Kidney (tissue), 14 donors: ENCODE data around the gene DEPP1. TPM values are rescaled to one million over a fixed set of nuclear protein-coding genes. Genes with fewer than 3 reads are reported as not detected.

Source experiments
- DNase-seq, 5 donors: peaks; one replicate each; pipeline ENCODE4 v3.0.0-alpha.2; 2013 to 2020
- FAIRE-seq: peaks from 2 replicates; lab custom pipeline; 2012; peaks lifted over from hg19 to GRCh38; lab: Jason Lieb, UNC
- H3K27ac ChIP-seq, 2 donors: one replicate each; pipeline ENCODE4 v1.7.0; 2013; ENCODE audit warnings: low read depth in 2 of 2, low read length in 2 of 2, inconsistent platforms in 1 of 2
- H3K27me3 ChIP-seq: one replicate; pipeline ENCODE4 v1.7.1; 2013; ENCODE audit warnings: low read length, inconsistent platforms; ENCODE audit not compliant: control insufficient read depth, insufficient read depth
- H3K36me3 ChIP-seq, 3 donors: one replicate each; pipeline versions ENCODE4 v1.7.0 to v1.7.1; 2013; ENCODE audit warnings: low read length in 3 of 3, control low read depth in 1 of 3, inconsistent platforms in 1 of 3; ENCODE audit not compliant: insufficient read depth in 3 of 3, control insufficient read depth in 2 of 3
- H3K4me1 ChIP-seq, 3 donors: one replicate each; pipeline versions ENCODE4 v1.7.0 to v1.7.1; 2013; ENCODE audit warnings: low read length in 3 of 3, inconsistent platforms in 1 of 3, low read depth in 1 of 3; ENCODE audit not compliant: control insufficient read depth in 2 of 3, insufficient read depth in 2 of 3
- H3K4me3 ChIP-seq, 3 donors: one replicate each; pipeline versions ENCODE4 v1.7.0 to v1.8.1; 2013; ENCODE audit warnings: low read length in 3 of 3, control low read depth in 1 of 3, inconsistent platforms in 1 of 3
- H3K9ac ChIP-seq, 3 donors: one replicate each; pipeline versions ENCODE4 v1.7.0 to v1.7.1; 2013; ENCODE audit warnings: low read length in 3 of 3, control low read depth in 1 of 3, inconsistent platforms in 1 of 3
- H3K9me3 ChIP-seq, 3 donors: one replicate each; pipeline versions ENCODE4 v1.7.0 to v1.7.1; 2013; ENCODE audit warnings: low read length in 3 of 3, control low read depth in 1 of 3, inconsistent platforms in 1 of 3; ENCODE audit not compliant: control insufficient read depth in 2 of 3, insufficient read depth in 1 of 3
- intact Hi-C: fragments of 100-400 bp; cut with DNase I; formaldehyde crosslinking; loops from one replicate; pipeline ENCODE4 v1.11.1; 2022
- polyA plus RNA-seq: library from polyadenylated mRNA; stranded (reverse); fragments of 350-450 nt; fragmentation: Illumina TruSeq; extraction: RNeasy Lipid Tissue Mini Kit (QIAGEN cat#74804); gene quantifications from one replicate; pipeline ENCODE4 v1.2.3, GENCODE V29; 2014; ENCODE audit warnings: low read depth, low replicate concordance; ENCODE audit not compliant: insufficient read depth
- total RNA-seq: library from RNA; stranded (reverse); fragmentation: NEBNext Ultra II Directional; extraction: Animal tissue kit (Norgen Biotek cat#: 25700); gene quantifications from one replicate; pipeline ENCODE4 v1.2.1, GENCODE V29; 2021
- TF ChIP-seq, protein P1 (sequence below): IDR thresholded peaks from 3 replicates; pipeline ENCODE4 v1.5.1; 2012; ENCODE audit warnings: mild to moderate bottlenecking, moderate library complexity, borderline replicate concordance; ENCODE audit not compliant: insufficient read depth; ENCODE audit errors: extremely low read depth
- donor health status: control.
- donor health status: control.
- donor health status: control.
- donor health status: control.
- donor health status: control.
- donor health status: DM: yes; HTN: yes; CAD: no.
- donor health status: Normal renal cell carcinoma (clear cell type).

Gene DEPP1
- total and polyA plus RNA-seq, 2 donors from 2014 or later, result 44.4 to 146 TPM

DNA sequence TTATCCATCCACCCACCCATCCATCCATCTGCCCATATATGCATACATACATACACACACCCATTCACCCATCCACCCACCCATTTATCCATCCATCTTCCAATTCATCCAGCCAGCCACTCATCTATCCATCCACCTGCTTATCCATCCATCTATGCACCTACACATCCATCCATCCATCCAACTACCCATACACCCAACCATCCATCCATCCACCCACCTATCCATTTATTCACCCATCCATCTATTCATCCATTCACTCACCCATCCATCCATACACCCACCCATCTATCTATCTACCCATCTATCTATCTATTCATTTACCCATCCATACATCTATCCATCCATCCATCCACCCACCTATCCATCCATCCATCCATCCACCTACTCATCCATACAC, 50.1 kb downstream of the DEPP1 start:
- FAIRE-seq (no peak), DNase-seq (peak in 1 of 5 donors; percentile 5)
- H3K9me3 ChIP-seq, result peaks cover 0 to 3% (median 0%) of the 10 kb centered on the region in 3 donors
- intact Hi-C loops, result no loop called here
- peaks cover 0 to 30% (median 17%) of the 10 kb centered on the region in 3 donors for H3K4me1 ChIP-seq
- no peak overlapping the region for H3K9ac ChIP-seq
- TF ChIP-seq, protein P1, sequence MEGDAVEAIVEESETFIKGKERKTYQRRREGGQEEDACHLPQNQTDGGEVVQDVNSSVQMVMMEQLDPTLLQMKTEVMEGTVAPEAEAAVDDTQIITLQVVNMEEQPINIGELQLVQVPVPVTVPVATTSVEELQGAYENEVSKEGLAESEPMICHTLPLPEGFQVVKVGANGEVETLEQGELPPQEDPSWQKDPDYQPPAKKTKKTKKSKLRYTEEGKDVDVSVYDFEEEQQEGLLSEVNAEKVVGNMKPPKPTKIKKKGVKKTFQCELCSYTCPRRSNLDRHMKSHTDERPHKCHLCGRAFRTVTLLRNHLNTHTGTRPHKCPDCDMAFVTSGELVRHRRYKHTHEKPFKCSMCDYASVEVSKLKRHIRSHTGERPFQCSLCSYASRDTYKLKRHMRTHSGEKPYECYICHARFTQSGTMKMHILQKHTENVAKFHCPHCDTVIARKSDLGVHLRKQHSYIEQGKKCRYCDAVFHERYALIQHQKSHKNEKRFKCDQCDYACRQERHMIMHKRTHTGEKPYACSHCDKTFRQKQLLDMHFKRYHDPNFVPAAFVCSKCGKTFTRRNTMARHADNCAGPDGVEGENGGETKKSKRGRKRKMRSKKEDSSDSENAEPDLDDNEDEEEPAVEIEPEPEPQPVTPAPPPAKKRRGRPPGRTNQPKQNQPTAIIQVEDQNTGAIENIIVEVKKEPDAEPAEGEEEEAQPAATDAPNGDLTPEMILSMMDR, result no peak
- no peak overlapping the region for H3K4me3 ChIP-seq
- H3K36me3 ChIP-seq, result peaks cover 0 to 5% (median 3%) of the 10 kb centered on the region in 3 donors
- no peaks in the 10 kb centered on the region for H3K27me3 ChIP-seq
- no peak overlapping the region for H3K27ac ChIP-seq

DNA sequence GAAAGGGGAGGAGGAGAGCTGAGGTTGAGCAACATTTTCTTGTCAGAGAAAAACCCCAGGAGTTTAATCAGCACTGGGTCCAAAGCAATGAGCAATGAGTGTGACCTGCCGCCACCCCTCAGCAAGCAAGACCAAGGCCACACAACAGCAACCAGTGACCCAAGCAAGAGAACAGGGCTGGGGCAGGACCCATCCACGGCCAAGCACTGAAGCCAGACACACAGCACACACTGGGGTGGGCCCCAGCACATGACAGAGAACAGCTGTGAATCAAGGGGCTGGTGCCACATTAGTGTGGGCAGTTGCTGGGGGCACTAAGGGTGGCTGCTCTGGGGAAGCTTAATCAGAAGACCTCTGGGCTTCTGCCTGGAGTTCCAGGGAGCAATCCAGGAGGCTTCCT, 51.3 kb downstream of the DEPP1 start:
- Histone ChIP-seq H3K27ac (peak overlapping the region in 1 of 2 donors; percentile 6), H3K4me3 (no peak overlapping the region), H3K9ac (no peak overlapping the region), H3K4me1 (peaks cover 0 to 27% (median 17%) of the 10 kb centered on the region in 3 donors), H3K36me3 (peaks cover 0 to 5% (median 3%) of the 10 kb centered on the region in 3 donors), H3K9me3 (peaks cover 0 to 3% (median 0%) of the 10 kb centered on the region in 3 donors), H3K27me3 (no peaks in the 10 kb centered on the region)
- intact Hi-C loops, result no loop called here
- TF ChIP-seq, protein P1, result no peak
- FAIRE-seq, result no peak
- peak in 1 of 5 donors; percentile 35 for DNase-seq

DNA sequence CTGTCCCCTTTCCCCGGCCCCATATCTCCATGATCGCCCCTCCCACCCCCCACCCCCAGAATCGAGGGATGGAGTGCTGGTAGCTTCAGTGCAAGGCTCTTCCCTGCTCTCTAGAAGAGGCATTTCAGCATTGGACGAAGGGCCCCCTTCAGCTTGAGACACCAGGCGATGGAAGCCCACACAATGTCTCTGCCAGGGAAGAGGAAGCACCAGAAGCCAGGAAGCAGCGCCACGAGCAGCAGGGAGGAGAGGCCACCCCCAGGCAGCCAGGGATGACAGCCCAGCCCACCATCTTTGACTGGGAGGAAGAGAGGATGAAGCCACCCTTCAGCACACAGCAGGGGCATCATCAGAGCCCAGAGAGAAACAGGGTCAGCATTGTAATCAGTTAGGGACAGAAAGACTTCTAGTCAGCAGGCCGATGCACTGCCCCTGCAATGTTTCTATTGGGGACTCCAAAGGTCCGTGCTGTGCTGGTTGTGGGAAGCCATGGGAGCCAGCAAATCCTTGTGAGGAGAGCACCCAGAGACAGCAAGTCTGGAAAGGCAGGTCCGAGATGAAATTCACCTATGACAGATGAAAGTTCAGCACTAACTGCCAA, 51.8 kb downstream of the DEPP1 start:
- FAIRE-seq (no peak), DNase-seq (peak in 2 of 5 donors; percentile 8 to 55)

More for the DNA sequence above, 51.8 kb downstream of the DEPP1 start:
- Histone ChIP-seq H3K9me3 (peaks cover 0 to 3% (median 0%) of the 10 kb centered on the region in 3 donors), H3K27ac (peak overlapping the region in 1 of 2 donors; percentile 6), H3K4me3 (no peak overlapping the region), H3K9ac (no peak overlapping the region), H3K4me1 (peaks cover 0 to 27% (median 17%) of the 10 kb centered on the region in 3 donors), H3K27me3 (no peaks in the 10 kb centered on the region), H3K36me3 (peaks cover 0 to 5% (median 3%) of the 10 kb centered on the region in 3 donors)
- TF ChIP-seq, protein P1, result no peak
- intact Hi-C loops, result no loop called here

Other genes starting within 250 kb of the DEPP1 start
- 19.3 TPM for gene TMEM72, start 67.5 kb downstream of the DEPP1 start, total RNA-seq
- 127 TPM for gene TMEM72, start 67.5 kb downstream of the DEPP1 start, polyA plus RNA-seq
- gene RASSF4, start 19.0 kb downstream of the DEPP1 start, total RNA-seq, result 76.4 TPM
- gene RASSF4, start 19.0 kb downstream of the DEPP1 start, polyA plus RNA-seq, result 83.1 TPM
- 24.5 TPM for gene ZNF22, start 22.1 kb upstream of the DEPP1 start, total RNA-seq
- 18.7 TPM for gene ZNF22, start 22.1 kb upstream of the DEPP1 start, polyA plus RNA-seq